Astrocyte (in vitro differentiated cells and primary cell): ENCODE results near the gene FTSJ1.

Source experiments
- CTCF ChIP-seq: IDR thresholded peaks from 2 replicates; pipeline ENCODE4 v1.5.1; 2011; ENCODE audit warnings: low read depth, mild to moderate bottlenecking, inconsistent platforms, low read length, moderate library complexity; ENCODE audit not compliant: insufficient read depth
- EZH2 ChIP-seq: IDR thresholded peaks from 2 replicates; pipeline ENCODE4 v1.6.1; 2012; ENCODE audit warnings: mild to moderate bottlenecking, low read length, inconsistent platforms; ENCODE audit not compliant: insufficient read depth

- no peak for TF ChIP-seq CTCF
- no peak for TF ChIP-seq EZH2
Observed at GRCh38 chrX:48514126-48514806, 38.3 kb downstream of the FTSJ1 start.
